ENCODE data around the gene ZBTB21.

ZBTB21 gene

GRCh38 chr21:41987310-41987709 is 22.9 kb downstream of the ZBTB21 start:
- DNase-seq, result no peak

- no peak for DNase-seq
Measured at GRCh38 chr21:41985662-41986416, 24.3 kb downstream of the ZBTB21 start.

GRCh38 chr21:41983229-41983628 is 26.9 kb downstream of the ZBTB21 start:
- no peak for DNase-seq

- DNase-seq, result no peak
Measured at GRCh38 chr21:41980561-41980960, 29.6 kb downstream of the ZBTB21 start.

GRCh38 chr21:41979751-41980369 is 30.3 kb downstream of the ZBTB21 start:
- DNase-seq, result no peak

GRCh38 chr21:41979335-41979734 is 30.8 kb downstream of the ZBTB21 start:
- no peak for DNase-seq

- DNase-seq, result no peak
Measured at GRCh38 chr21:41977034-41977950, 32.9 kb downstream of the ZBTB21 start.

GRCh38 chr21:41976611-41977010 is 33.5 kb downstream of the ZBTB21 start:
- DNase-seq, result no peak

GRCh38 chr21:41975391-41976272 is 34.5 kb downstream of the ZBTB21 start:
- no peak for DNase-seq

GRCh38 chr21:41974752-41975053 is 35.5 kb downstream of the ZBTB21 start:
- DNase-seq, result no peak

- peak in 1 of 2 donors; percentile 8 for DNase-seq
Measured at GRCh38 chr21:41973861-41974751, 36.1 kb downstream of the ZBTB21 start.

GRCh38 chr21:41973427-41973831 is 36.7 kb downstream of the ZBTB21 start:
- no peak for DNase-seq

- no peak for DNase-seq
Measured at GRCh38 chr21:41972511-41973205, 37.5 kb downstream of the ZBTB21 start.

GRCh38 chr21:41971891-41972290 is 38.3 kb downstream of the ZBTB21 start:
- no peak for DNase-seq

- no peak for DNase-seq
Measured at GRCh38 chr21:41970751-41971653, 39.2 kb downstream of the ZBTB21 start.

GRCh38 chr21:41970106-41970391 is 40.1 kb downstream of the ZBTB21 start:
- no peak for DNase-seq

GRCh38 chr21:41967708-41968107 is 42.5 kb downstream of the ZBTB21 start:
- DNase-seq, result no peak

- DNase-seq, result no peak
Measured at GRCh38 chr21:41966872-41967621, 43.1 kb downstream of the ZBTB21 start.
